Measurements from ENCODE around the gene ASXL1. TPM values are rescaled to one million over a fixed set of nuclear protein-coding genes. Genes with fewer than 3 reads are reported as not detected.

Gene ASXL1
- polyA plus RNA-seq, 3 donors, result 1.8 to 47.1 (median 2.8) TPM

DNA sequence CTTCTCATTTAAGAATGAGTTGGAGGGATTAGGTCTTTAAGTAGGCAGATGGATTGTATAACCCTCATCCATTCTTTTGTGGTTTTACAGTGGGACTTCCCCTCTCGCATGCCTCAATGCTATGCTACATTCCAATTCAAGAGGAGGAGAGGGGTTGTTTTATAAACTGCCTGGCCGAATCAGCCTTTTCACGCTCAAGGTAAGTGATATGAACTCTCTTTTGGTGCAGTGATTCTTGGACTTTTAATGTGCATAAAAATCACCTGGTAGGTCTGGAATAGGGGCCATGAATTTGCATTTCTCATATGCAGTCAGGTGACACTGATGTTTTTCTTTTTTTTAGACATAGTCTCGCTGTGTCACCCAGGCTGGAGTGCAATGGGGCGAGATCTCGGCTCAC, 10.8 kb downstream of the ASXL1 start:
- intact Hi-C loops (cut with micrococcal nuclease), result loop anchor here in 1 of 2 donors (10.0 kb wide), 1 partner anchor 446 kb away; the partner anchor contains the start of gene MAPRE1
- TF ChIP-seq, protein P1, sequence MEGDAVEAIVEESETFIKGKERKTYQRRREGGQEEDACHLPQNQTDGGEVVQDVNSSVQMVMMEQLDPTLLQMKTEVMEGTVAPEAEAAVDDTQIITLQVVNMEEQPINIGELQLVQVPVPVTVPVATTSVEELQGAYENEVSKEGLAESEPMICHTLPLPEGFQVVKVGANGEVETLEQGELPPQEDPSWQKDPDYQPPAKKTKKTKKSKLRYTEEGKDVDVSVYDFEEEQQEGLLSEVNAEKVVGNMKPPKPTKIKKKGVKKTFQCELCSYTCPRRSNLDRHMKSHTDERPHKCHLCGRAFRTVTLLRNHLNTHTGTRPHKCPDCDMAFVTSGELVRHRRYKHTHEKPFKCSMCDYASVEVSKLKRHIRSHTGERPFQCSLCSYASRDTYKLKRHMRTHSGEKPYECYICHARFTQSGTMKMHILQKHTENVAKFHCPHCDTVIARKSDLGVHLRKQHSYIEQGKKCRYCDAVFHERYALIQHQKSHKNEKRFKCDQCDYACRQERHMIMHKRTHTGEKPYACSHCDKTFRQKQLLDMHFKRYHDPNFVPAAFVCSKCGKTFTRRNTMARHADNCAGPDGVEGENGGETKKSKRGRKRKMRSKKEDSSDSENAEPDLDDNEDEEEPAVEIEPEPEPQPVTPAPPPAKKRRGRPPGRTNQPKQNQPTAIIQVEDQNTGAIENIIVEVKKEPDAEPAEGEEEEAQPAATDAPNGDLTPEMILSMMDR (IDR thresholded peaks at IDR 0.05), result no peak
- Histone ChIP-seq H3K9ac (ENCODE audit: insufficient read depth, low read length, poor library complexity, severe bottlenecking) (no peak overlapping the region), H3K79me2 (ENCODE audit: insufficient read depth, low read length) (peaks cover 85% of the 10 kb centered on the region), H3K4me3 (replicated peaks in 1 of 3; ENCODE audit: low read depth in 2 of 3, low read length in 3 of 3) (no peak overlapping the region), H3K36me3 (replicated peaks in 1 of 2; ENCODE audit: control insufficient read depth in 1 of 2, insufficient read depth in 2 of 2, low read length in 2 of 2) (peaks cover 31 to 68% of the 10 kb centered on the region in 2 donors), H2AFZ (ENCODE audit: insufficient read depth, low read depth, low read length, poor library complexity, severe bottlenecking) (no peak overlapping the region), H4K20me1 (ENCODE audit: insufficient read depth, low read length) (peaks cover 44% of the 10 kb centered on the region), H3K4me1 (ENCODE audit: control insufficient read depth in 1 of 2, insufficient read depth in 2 of 2, low read length in 2 of 2) (no peaks in the 10 kb centered on the region), H3K27ac (ENCODE audit: low read depth in 1 of 2, low read length in 2 of 2) (no peak overlapping the region), H3K9me3 (replicated peaks in 1 of 2; ENCODE audit: control insufficient read depth in 1 of 2, insufficient read depth in 1 of 2, low read length in 2 of 2) (no peaks in the 10 kb centered on the region), H3K27me3 (ENCODE audit: control insufficient read depth in 2 of 2, insufficient read depth in 2 of 2, low read length in 2 of 2) (no peaks in the 10 kb centered on the region), H3K4me2 (replicated peaks; ENCODE audit: extremely low read depth, low read length, poor library complexity, severe bottlenecking) (no peak overlapping the region)
- no peak overlapping the region for H3K27ac Mint-ChIP-seq
- H3K4me1 Mint-ChIP-seq, result peaks cover 7% of the 10 kb centered on the region
- H3K36me3 Mint-ChIP-seq, result peaks cover 34 to 57% of the 10 kb centered on the region in 2 donors
- no peak for DNase-seq
- H3K4me3 Mint-ChIP-seq, result no peak overlapping the region
- 100% methylated on average over 2 of the region's 6 CpGs for whole genome bisulfite sequencing (ENCODE audit: insufficient coverage)
- H3K27me3 Mint-ChIP-seq (ENCODE audit: low read depth in 3 of 3), result no peaks in the 10 kb centered on the region
- no peaks in the 10 kb centered on the region for H3K9me3 Mint-ChIP-seq

DNA sequence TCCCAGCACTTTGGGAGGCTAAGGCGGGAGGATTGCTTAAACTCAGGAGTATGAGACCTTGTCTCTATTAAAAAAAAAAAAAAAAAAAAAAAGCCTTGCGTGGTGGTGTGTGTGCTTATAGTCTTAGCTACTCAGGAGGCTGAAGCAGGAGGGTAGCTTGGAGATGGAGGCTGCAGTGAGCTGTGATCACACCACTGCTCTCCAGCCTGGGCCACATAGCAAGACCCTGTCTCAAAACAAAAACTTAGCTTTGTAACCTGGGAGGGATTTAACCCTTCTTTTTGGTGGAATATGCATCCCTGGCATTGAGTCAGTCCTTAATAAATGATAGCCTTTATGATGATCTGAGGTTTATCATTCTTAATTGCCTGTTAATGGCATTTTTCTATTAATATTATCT, 12.8 kb downstream of the ASXL1 start:
- no CpG with 5 or more reads among the region's 2 CpGs for WGBS (ENCODE audit: insufficient coverage)
- H3K27ac Mint-ChIP-seq, result peak overlapping the region in 2 of 7 donors; percentile 28 to 55
- peaks cover 36 to 66% of the 10 kb centered on the region in 2 donors for H3K36me3 Mint-ChIP-seq
- DNase-seq, result no peak
- H3K36me3 ChIP-seq (replicated peaks in 1 of 2; ENCODE audit: control insufficient read depth in 1 of 2, insufficient read depth in 2 of 2, low read length in 2 of 2), result peaks cover 38 to 86% of the 10 kb centered on the region in 2 donors
- H3K27ac ChIP-seq (ENCODE audit: low read depth in 1 of 2, low read length in 2 of 2), result no peak overlapping the region
- no peak overlapping the region for H3K9ac ChIP-seq (ENCODE audit: insufficient read depth, low read length, poor library complexity, severe bottlenecking)
- peaks cover 25% of the 10 kb centered on the region for H4K20me1 ChIP-seq (ENCODE audit: insufficient read depth, low read length)
- no peaks in the 10 kb centered on the region for H3K9me3 ChIP-seq (replicated peaks in 1 of 2; ENCODE audit: control insufficient read depth in 1 of 2, insufficient read depth in 1 of 2, low read length in 2 of 2)
- no peaks in the 10 kb centered on the region for H3K4me1 ChIP-seq (ENCODE audit: control insufficient read depth in 1 of 2, insufficient read depth in 2 of 2, low read length in 2 of 2)
- TF ChIP-seq, protein P1 (IDR thresholded peaks at IDR 0.05), result no peak
- H3K27me3 ChIP-seq (ENCODE audit: control insufficient read depth in 2 of 2, insufficient read depth in 2 of 2, low read length in 2 of 2), result no peaks in the 10 kb centered on the region
- no peak overlapping the region for H3K4me2 ChIP-seq (replicated peaks; ENCODE audit: extremely low read depth, low read length, poor library complexity, severe bottlenecking)
- peaks cover 65% of the 10 kb centered on the region for H3K79me2 ChIP-seq (ENCODE audit: insufficient read depth, low read length)
- intact Hi-C loops (cut with micrococcal nuclease), result no loop called here
- H3K27me3 Mint-ChIP-seq (ENCODE audit: low read depth in 3 of 3), result no peaks in the 10 kb centered on the region
- H3K4me3 ChIP-seq (replicated peaks in 1 of 3; ENCODE audit: low read depth in 2 of 3, low read length in 3 of 3), result no peak overlapping the region
- H3K9me3 Mint-ChIP-seq, result no peaks in the 10 kb centered on the region
- H3K4me3 Mint-ChIP-seq, result no peak overlapping the region
- H2AFZ ChIP-seq (ENCODE audit: insufficient read depth, low read depth, low read length, poor library complexity, severe bottlenecking), result no peak overlapping the region
- peaks cover 4% of the 10 kb centered on the region for H3K4me1 Mint-ChIP-seq
